ENCODE measurements around the gene SLC25A19.

GRCh38 chr17:75288359-75288758, 874 bp downstream of the SLC25A19 start:
- TF ChIP-seq CTCF (IDR thresholded peaks at IDR 0.05): no peak
- TF ChIP-seq POLR2A (IDR thresholded peaks at IDR 0.05): no peak

Measured in lower leg skin (tissue), 3 donors.